ENCODE measurements around the gene NXN.
"Not testable (repeated sequence)": the region's sequence is repeated elsewhere in the genome, so short reads cannot be mapped to it uniquely, and the experiment has no call there.

The NXN gene

GRCh38 chr17:795721-796120, 183.9 kb downstream of the NXN start:
- no peak overlapping the region for H3K27ac ChIP-seq

DNA sequence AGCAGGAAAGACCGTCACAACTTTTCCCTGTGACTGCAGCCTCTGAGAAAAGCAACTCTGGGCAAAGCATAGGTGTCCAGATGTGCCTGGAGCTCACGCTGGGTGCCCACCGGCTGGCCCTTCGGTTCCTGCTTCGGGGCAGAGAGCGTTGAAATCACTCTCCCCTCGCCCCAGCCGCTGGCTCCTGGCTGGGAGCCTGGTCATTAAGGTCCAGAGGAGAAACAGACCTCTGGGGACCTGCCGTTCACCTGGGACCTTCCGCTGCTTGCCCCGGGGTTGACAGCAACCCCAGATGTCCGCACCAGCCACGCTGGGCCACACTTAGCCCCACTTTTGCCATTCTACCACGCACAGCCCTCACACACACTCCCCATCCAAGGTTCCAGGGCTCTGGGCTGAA, 184.3 kb downstream of the NXN start:
- no peak for TF ChIP-seq CTCF (conservative IDR thresholded peaks at IDR 0.05)
- H3K27ac ChIP-seq, result no peak overlapping the region; the same call in 1 of the 2 replicates

More at GRCh38 chr17:795721-796120, 183.9 kb downstream of the NXN start:
- no peak for TF ChIP-seq ZFX (IDR thresholded peaks at IDR 0.05)
- no peak for TF ChIP-seq CTCF (conservative IDR thresholded peaks at IDR 0.05)

GRCh38 chr17:794876-795275, 184.7 kb downstream of the NXN start:
- TF ChIP-seq CTCF (conservative IDR thresholded peaks at IDR 0.05), result peak; percentile 93
- TF ChIP-seq ZFX (IDR thresholded peaks at IDR 0.05), result no peak
- H3K27ac ChIP-seq, result no peak overlapping the region; the same call in 1 of the 2 replicates

- TF ChIP-seq CTCF (conservative IDR thresholded peaks at IDR 0.05) (no peak), ZFX (IDR thresholded peaks at IDR 0.05) (no peak)
- H3K27ac ChIP-seq, result no peak overlapping the region
Observed at GRCh38 chr17:792277-792676, 187.3 kb downstream of the NXN start.

DNA sequence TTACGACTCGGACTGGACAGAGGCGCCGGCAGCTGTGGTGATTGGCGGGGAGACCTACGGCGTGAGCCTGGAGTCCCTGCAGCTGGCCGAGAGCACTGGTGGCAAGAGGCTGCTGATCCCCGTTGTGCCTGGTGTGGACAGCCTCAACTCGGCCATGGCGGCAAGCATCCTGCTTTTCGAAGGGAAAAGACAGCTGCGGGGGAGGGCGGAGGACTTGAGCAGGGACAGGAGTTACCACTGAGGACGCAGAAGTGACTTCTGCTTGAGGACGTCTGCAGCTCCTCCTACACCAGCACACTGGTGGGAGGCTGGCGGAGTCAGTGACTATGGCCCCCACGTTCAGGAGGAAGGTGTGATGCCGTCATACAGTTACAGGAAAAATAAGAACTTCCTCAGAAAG, 187.7 kb downstream of the NXN start:
- H3K27ac ChIP-seq, result no peak overlapping the region
- TF ChIP-seq ZFX (IDR thresholded peaks at IDR 0.05) (no peak), CTCF (conservative IDR thresholded peaks at IDR 0.05) (no peak)

DNA sequence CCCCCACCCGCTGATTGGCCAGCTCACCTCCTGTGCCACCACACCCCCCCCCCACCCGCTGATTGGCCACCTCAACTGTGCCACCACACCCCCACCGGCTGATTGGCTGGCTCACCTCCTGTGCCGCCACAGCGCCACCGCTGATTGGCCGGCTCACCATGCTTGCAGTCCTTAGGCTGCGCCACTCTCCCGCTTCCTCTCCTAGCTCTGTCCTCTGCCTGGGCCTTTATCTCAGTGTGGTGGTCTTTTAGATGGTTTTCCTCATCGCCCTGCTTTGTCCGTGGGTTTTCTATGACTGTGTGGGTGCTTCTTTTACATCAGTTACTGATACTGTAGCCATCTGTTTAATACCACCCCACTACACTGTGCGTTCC, 188.7 kb downstream of the NXN start:
- H3K27ac ChIP-seq, result not testable (repeated sequence)

- not testable (repeated sequence) for H3K27ac ChIP-seq
Observed at GRCh38 chr17:789931-790873, 189.4 kb downstream of the NXN start.

- H3K27ac ChIP-seq, result no peak overlapping the region
- TF ChIP-seq ZFX (IDR thresholded peaks at IDR 0.05), result no peak
Observed at GRCh38 chr17:789160-789840, 190.3 kb downstream of the NXN start.

DNA sequence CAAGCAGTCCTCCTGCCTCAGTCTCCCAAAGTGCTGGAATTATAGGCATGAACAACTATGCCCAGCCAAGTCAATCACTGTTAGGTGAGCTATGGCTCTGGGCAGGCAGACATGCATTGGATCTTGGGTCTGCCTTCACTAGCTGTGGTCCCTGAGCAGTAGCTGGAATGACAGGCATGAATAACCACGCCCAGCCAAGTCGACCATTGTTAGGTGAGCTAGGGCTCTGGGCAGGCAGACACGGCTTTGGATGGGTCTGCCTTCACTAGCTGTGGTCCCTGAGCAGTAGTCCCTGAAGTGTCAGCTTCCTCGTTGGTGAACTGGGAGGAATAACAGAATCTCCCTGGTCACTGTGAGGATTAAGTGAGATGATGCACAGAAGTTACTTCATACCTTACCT, 191.0 kb downstream of the NXN start:
- H3K27ac ChIP-seq, result no peak overlapping the region
- no peak for TF ChIP-seq CTCF (conservative IDR thresholded peaks at IDR 0.05)
- TF ChIP-seq ZFX (IDR thresholded peaks at IDR 0.05), result no peak

Data from C4-2B (cell line).